OCI-LY7 (cell line): ENCODE results near the gene DIP2C. TPM values are rescaled to one million over a fixed set of nuclear protein-coding genes. Genes with fewer than 3 reads are reported as not detected.

ENCODE experiments used
- BruUV-seq: library from RNA; stranded (reverse); fragments of 400-500 nt; replicated peaks from 2 replicates; lab custom pipeline; 2021; lab: Mats Ljungman, UMichigan
- CTCF ChIA-PET: fragments of 300-600 bp; sonication (Branson Sonifier 250); formaldehyde crosslinking; loops from one replicate; lab custom pipeline; 2022; ENCODE audit warnings: antibody characterized with exemption; ENCODE audit not compliant: unreplicated experiment; lab: Charles Lee
- POLR2A ChIA-PET: fragments of 300-600 bp; sonication (Branson Sonifier 250); formaldehyde crosslinking; loops from one replicate; lab custom pipeline; 2022; ENCODE audit warnings: antibody characterized with exemption; lab: Charles Lee
- DNase-seq: peaks from one replicate; pipeline ENCODE4 v3.0.0-alpha.2; 2015; ENCODE audit warnings: low spot score
- H2AFZ ChIP-seq: fragments of 200-600 bp; sonication (generic), shearing (Covaris generic); 2 replicates; pipeline ENCODE4 v1.6.1; 2014; ENCODE audit warnings: mild to moderate bottlenecking, antibody characterized with exemption, low read length, moderate library complexity
- H3K27ac ChIP-seq: fragments of 200-600 bp; sonication (generic); 2 replicates; pipeline ENCODE4 v1.5.1; 2014; ENCODE audit warnings: mixed run types, low read depth, mild to moderate bottlenecking, moderate library complexity, low read length, inconsistent platforms; ENCODE audit not compliant: poor library complexity, severe bottlenecking
- H3K36me3 ChIP-seq: fragments of 200-600 bp; sonication (generic); 2 replicates; pipeline ENCODE4 v1.6.1; 2014; ENCODE audit warnings: mild to moderate bottlenecking, antibody characterized with exemption, low read length, moderate library complexity, mixed read lengths; ENCODE audit not compliant: insufficient read depth
- H3K4me1 ChIP-seq: fragments of 200-600 bp; sonication (generic); 2 replicates; pipeline ENCODE4 v1.5.1; 2014; ENCODE audit warnings: mild to moderate bottlenecking, low read length; ENCODE audit not compliant: insufficient read depth, poor library complexity, severe bottlenecking
- H3K4me2 ChIP-seq: fragments of 200-600 bp; sonication (generic); 2 replicates; pipeline ENCODE4 v1.6.1; 2014; ENCODE audit warnings: mild to moderate bottlenecking, low read length
- H3K4me3 ChIP-seq: fragments of 200-600 bp; sonication (generic); 2 replicates; pipeline ENCODE4 v1.5.1; 2014; ENCODE audit warnings: mild to moderate bottlenecking, low read depth, low read length; ENCODE audit not compliant: poor library complexity, severe bottlenecking
- H3K79me2 ChIP-seq: fragments of 200-600 bp; sonication (generic); 2 replicates; pipeline ENCODE4 v1.6.1; 2016; ENCODE audit warnings: low read depth, mild to moderate bottlenecking, low read length, moderate library complexity, mixed read lengths; ENCODE audit not compliant: insufficient read depth
- H3K9me2 ChIP-seq: fragments of 200-600 bp; sonication (generic); 2 replicates; pipeline ENCODE4 v1.6.1; 2016; ENCODE audit warnings: mild to moderate bottlenecking, low read length, mixed read lengths; ENCODE audit not compliant: insufficient read depth
- H3K9me3 ChIP-seq: fragments of 200-600 bp; sonication (generic); 2 replicates; pipeline ENCODE4 v1.6.1; 2014; ENCODE audit warnings: mild to moderate bottlenecking, mixed run types, low read length, mixed read lengths
- H4K20me1 ChIP-seq: fragments of 200-600 bp; sonication (generic); 2 replicates; pipeline ENCODE4 v1.6.1; 2014; ENCODE audit warnings: mild to moderate bottlenecking, antibody characterized with exemption, low read length, moderate library complexity, mixed read lengths; ENCODE audit not compliant: insufficient read depth
- EZH2phosphoT487 ChIP-seq: fragments of 200-600 bp; sonication (generic); IDR thresholded peaks from 2 replicates; pipeline ENCODE4 v1.6.1; 2018; ENCODE audit warnings: low read depth, borderline replicate concordance, mild to moderate bottlenecking, mixed run types, antibody characterized with exemption, low read length, moderate library complexity, mixed read lengths
- intact Hi-C: fragments of 100-400 bp; cut with micrococcal nuclease; formaldehyde crosslinking; loops from one replicate; pipeline ENCODE4 v1.10.0; 2022; ENCODE audit not compliant: unreplicated experiment
- total RNA-seq, 2 experiments: library from RNA; depleted of rRNA in 1 of 2; stranded (reverse); fragments of >200 nt in 1 of 2; shearing (Covaris generic) in 1 of 2; gene quantifications; 2 replicates each; pipeline ENCODE4 v1.2.3, GENCODE V29; 2014 to 2022
- TF ChIP-seq, protein P1 (sequence below): fragments of 200-600 bp; sonication (generic); conservative IDR thresholded peaks from 2 replicates; pipeline ENCODE4 v1.5.1; 2014; ENCODE audit warnings: mild to moderate bottlenecking, antibody characterized with exemption, low read length, moderate library complexity, mixed read lengths

Gene DIP2C
- total RNA-seq, 2 experiments from 2014 or later: 10.9 to 29.5 TPM

DNA sequence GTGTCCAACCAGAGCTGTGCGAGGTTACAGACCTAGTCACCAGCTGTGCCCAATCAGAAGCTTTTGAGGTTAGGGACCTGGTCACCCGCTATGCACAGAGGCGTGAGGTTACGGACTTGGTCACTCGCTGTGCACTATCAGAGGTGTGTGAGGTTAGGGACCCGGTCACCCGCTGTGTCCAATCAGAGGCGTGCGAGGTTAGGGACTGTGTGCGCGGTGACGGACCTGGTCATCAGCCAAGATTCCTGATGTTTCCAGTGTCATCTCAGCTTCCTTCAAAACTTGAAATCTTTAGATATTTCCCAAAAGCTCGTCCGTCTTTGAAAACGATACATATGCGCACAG is 182.1 kb downstream of the DIP2C start:
- Histone ChIP-seq H3K9me2 (no peaks in the 10 kb centered on the region), H3K4me1 (peaks cover 51% of the 10 kb centered on the region), H2AFZ (no peak overlapping the region), H3K79me2 (peaks cover 60% of the 10 kb centered on the region), H3K36me3 (peaks cover 79% of the 10 kb centered on the region), H4K20me1 (no peaks in the 10 kb centered on the region; the same call in 1 of the 2 replicates), H3K4me2 (no peak overlapping the region), H3K27ac (no peak overlapping the region), H3K4me3 (no peak overlapping the region), H3K9me3 (peaks cover 45% of the 10 kb centered on the region)
- ChIA-PET POLR2A (no interaction called here), CTCF (no interaction called here)
- DNase-seq: no peak
- TF ChIP-seq, protein P1, sequence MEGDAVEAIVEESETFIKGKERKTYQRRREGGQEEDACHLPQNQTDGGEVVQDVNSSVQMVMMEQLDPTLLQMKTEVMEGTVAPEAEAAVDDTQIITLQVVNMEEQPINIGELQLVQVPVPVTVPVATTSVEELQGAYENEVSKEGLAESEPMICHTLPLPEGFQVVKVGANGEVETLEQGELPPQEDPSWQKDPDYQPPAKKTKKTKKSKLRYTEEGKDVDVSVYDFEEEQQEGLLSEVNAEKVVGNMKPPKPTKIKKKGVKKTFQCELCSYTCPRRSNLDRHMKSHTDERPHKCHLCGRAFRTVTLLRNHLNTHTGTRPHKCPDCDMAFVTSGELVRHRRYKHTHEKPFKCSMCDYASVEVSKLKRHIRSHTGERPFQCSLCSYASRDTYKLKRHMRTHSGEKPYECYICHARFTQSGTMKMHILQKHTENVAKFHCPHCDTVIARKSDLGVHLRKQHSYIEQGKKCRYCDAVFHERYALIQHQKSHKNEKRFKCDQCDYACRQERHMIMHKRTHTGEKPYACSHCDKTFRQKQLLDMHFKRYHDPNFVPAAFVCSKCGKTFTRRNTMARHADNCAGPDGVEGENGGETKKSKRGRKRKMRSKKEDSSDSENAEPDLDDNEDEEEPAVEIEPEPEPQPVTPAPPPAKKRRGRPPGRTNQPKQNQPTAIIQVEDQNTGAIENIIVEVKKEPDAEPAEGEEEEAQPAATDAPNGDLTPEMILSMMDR: no peak
- TF ChIP-seq EZH2phosphoT487: no peak
- no TSS peak for BruUV-seq
- intact Hi-C loops: no loop called here

DNA sequence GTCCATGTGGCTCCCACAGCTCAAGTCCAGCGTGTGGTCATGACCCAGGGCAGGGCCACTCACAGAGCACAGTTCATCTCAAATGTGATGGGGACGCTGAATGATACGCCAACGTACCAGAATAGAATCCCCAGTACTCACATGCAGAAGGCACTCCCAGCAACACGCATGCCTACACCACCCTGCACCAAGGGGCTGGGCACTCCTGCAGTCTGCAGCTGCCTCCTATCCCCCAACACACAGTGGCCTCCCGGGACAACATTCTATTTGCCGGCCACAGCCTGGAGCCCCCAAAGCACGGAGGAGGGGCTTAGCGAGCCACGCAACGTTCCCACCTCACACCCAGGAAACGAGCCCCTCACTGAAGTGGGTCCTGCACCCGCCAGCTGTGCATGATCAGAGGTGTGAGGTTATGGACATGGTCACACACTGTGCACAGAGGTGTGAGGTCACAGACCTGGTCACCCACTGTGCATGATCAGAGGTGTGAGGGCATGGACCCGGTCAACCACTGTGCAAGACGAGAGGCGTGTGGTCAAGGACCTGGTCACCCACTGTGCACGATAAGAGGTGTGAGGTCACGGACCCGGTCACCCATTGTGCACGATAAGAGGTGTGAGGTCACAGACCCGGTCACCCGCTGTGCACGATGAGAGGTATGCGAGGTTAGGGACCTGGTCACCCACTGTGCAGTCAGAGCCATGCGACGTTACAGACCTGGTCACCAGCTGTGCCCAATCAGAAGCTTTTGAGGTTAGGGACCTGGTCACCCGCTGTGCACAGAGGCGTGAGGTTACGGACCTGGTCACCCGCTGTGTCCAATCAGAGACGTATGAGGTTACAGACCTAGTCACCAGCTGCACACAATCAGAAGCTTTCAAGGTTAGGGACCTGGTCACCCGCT is 182.8 kb downstream of the DIP2C start:
- Histone ChIP-seq H3K4me3 (no peak overlapping the region), H2AFZ (no peak overlapping the region), H3K4me2 (no peak overlapping the region), H4K20me1 (no peaks in the 10 kb centered on the region; the same call in 1 of the 2 replicates), H3K9me3 (peaks cover 45% of the 10 kb centered on the region), H3K27ac (peak overlapping the region; percentile 88), H3K9me2 (no peaks in the 10 kb centered on the region), H3K79me2 (peaks cover 60% of the 10 kb centered on the region), H3K36me3 (peaks cover 85% of the 10 kb centered on the region), H3K4me1 (peaks cover 46% of the 10 kb centered on the region)
- POLR2A ChIA-PET: interaction anchor here (1.9 kb wide), 1 partner anchor 8 kb away, joined by 6 read pairs; no protein-coding TSS in a partner anchor
- TF ChIP-seq EZH2phosphoT487: no peak
- TF ChIP-seq, protein P1: no peak
- no TSS peak for BruUV-seq
- intact Hi-C loops: no loop called here
- DNase-seq: no peak
- CTCF ChIA-PET: no interaction called here
